Aorta (tissue), 5 donors: ENCODE results near the gene PHRF1. TPM values are rescaled to one million over a fixed set of nuclear protein-coding genes. Genes with fewer than 3 reads are reported as not detected.
A peak's percentile ranks its signal among the peaks of the same experiment; 100 is the strongest.

ENCODE experiments used
- ATAC-seq: fragments of 200-7000 bp; cut with Tn5 transposase; one replicate; pipeline ENCODE4 v1.9.1; 2022; ENCODE audit warnings: moderate library complexity; ENCODE audit not compliant: low FRiP score
- DNase-seq, 2 donors: peaks; one replicate each; pipeline ENCODE4 v3.0.0-alpha.2; 2020
- H3K27ac ChIP-seq, 2 donors: one replicate each; pipeline ENCODE4 v1.5.1; 2013; ENCODE audit warnings: low read length in 2 of 2, mild to moderate bottlenecking in 2 of 2, moderate library complexity in 2 of 2, control low read depth in 1 of 2, inconsistent platforms in 1 of 2, low read depth in 1 of 2
- H3K27me3 ChIP-seq, 2 donors: one replicate each; pipeline ENCODE4 v1.6.1; 2013; ENCODE audit warnings: control low read depth in 1 of 2, low read length in 1 of 2, mild to moderate bottlenecking in 1 of 2, moderate library complexity in 1 of 2; ENCODE audit not compliant: insufficient read depth in 2 of 2, control insufficient read depth in 1 of 2
- H3K36me3 ChIP-seq, 2 donors: one replicate each; pipeline ENCODE4 v1.6.1; 2013; ENCODE audit warnings: control low read depth in 1 of 2, low read length in 1 of 2, mild to moderate bottlenecking in 1 of 2; ENCODE audit not compliant: insufficient read depth in 2 of 2, control insufficient read depth in 1 of 2
- H3K4me1 ChIP-seq, 2 donors: one replicate each; pipeline ENCODE4 v1.6.1; 2013; ENCODE audit warnings: low read length in 2 of 2, control low read depth in 1 of 2, mild to moderate bottlenecking in 1 of 2, moderate library complexity in 1 of 2; ENCODE audit not compliant: insufficient read depth in 2 of 2, control insufficient read depth in 1 of 2
- H3K4me3 ChIP-seq, 2 donors: one replicate each; pipeline ENCODE4 v1.5.1; 2013; ENCODE audit warnings: low read length in 2 of 2, control low read depth in 1 of 2, mild to moderate bottlenecking in 1 of 2
- H3K9me3 ChIP-seq: one replicate; pipeline ENCODE4 v1.6.1; 2013; ENCODE audit warnings: mild to moderate bottlenecking, low read length; ENCODE audit not compliant: control insufficient read depth
- WGBS, 2 donors: extraction: QIAGEN DNeasy Blood & Tissue Kit; methylation state at CpG; one replicate each; pipeline ENCODE4 v1.1.7; 2013; 5-methylcytosine and 5-hydroxymethylcytosine counted together
- intact Hi-C, 2 donors: fragments of 100-400 bp; cut with DNase I; formaldehyde crosslinking; loops; one replicate each; pipeline versions ENCODE4 v1.14.2 to v1.15.0; 2022
- polyA plus RNA-seq, 2 donors: library from polyadenylated mRNA; stranded (reverse); fragments of 200-250 nt; gene quantifications; one replicate each; pipeline ENCODE4 v1.2.3, GENCODE V29; 2013
- total RNA-seq, 2 donors: library from RNA; stranded (reverse); fragmentation: NEBNext Ultra II Directional; extraction: Animal tissue kit (Norgen Biotek cat#: 25700); gene quantifications; one replicate each; pipeline ENCODE4 v1.2.1, GENCODE V29; 2021
- donor health status: healthy with polysubstance abuse.
- donor health status: Bipolar disorder and iron deficiency.
- donor health status: DM: no; HTN: no; CAD: no.
- donor health status: DM: no; HTN: no; CAD: no.
- donor health status: DM: yes; HTN: yes; CAD: no.

The PHRF1 gene
- total and polyA plus RNA-seq, 4 donors: 7.6 to 32.4 (median 22.4) TPM

- intact Hi-C loops: no loop called here
- Histone ChIP-seq H3K36me3 (no peaks in the 10 kb centered on the region), H3K4me1 (no peaks in the 10 kb centered on the region), H3K27ac (no peak overlapping the region), H3K9me3 (no peaks in the 10 kb centered on the region), H3K4me3 (no peak overlapping the region), H3K27me3 (no peaks in the 10 kb centered on the region)
- 55 to 63% methylated on average over 19 of the region's 19 CpGs for WGBS, 2 donors
- no peak for DNase-seq
- ATAC-seq: no peak
Observed at GRCh38 chr11:537622-538430, 38.4 kb upstream of the PHRF1 start.

DNA sequence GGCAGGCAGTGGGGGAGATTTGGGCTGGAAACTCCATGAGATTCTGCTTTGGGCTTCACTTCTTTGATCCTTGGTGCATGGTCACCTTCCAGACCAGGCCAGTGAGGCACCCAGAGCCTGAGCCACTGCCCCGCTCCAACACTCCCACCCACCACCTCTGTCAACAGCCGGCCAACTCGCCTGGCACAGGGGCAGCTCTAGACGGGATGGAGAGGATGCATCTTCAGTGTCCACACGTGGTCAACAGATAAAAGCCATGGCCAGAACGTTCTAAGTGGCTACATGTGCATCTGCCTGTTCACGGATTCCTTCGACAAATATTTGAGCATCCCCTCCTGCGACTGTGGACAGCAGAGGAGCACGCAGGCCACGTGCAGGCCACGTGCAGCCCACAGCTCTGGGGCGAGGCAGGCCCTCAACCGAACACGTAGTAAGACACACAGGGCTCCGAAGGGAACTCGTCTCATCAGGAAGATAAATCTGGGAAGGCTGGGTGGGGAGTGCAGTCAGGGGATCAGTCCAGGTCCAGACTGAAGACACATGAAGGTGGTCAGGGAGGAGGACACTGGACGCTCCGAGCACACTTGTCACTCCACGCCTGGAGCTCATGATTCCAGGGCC lies 37.7 kb upstream of the PHRF1 start:
- H3K27ac ChIP-seq: no peak overlapping the region
- no peaks in the 10 kb centered on the region for H3K9me3 ChIP-seq
- H3K27me3 ChIP-seq: no peaks in the 10 kb centered on the region
- intact Hi-C loops: no loop called here
- H3K4me3 ChIP-seq: no peak overlapping the region
- ATAC-seq (no peak), DNase-seq (peak in 1 of 2 donors; percentile 72)
- 93 to 94% methylated on average over 20 of the region's 20 CpGs for whole genome bisulfite sequencing, 2 donors
- no peaks in the 10 kb centered on the region for H3K36me3 ChIP-seq
- H3K4me1 ChIP-seq: no peaks in the 10 kb centered on the region

DNA sequence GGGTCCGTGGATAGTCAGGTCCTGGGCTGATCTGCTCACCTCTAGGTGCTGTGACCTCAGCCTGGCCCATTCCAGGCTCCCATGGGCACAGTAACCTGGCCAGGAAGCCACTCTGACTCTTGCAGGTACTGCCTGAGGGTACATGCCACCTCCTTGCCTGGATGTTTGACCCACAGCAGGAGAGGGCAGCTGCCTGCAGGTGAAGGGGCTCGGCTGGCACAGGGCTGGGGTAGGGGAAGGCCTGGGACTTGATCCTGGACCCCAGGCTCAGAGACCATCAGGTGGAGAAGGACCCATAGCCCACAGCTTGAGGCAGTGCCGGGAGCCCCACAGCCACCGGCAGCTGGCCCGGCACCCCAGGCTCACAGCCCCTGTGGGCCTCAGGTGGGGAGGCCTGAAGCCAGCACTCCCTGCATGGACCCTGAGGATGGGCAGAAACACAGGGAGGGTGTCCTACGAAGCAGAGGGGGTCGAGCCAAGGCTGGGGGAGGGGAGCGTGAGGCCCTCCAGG lies 36.2 kb upstream of the PHRF1 start:
- WGBS, 2 donors: 90% methylated on average over 8 of the region's 8 CpGs
- DNase-seq (peak in 1 of 2 donors; percentile 61), ATAC-seq (no peak)
- Histone ChIP-seq H3K36me3 (no peaks in the 10 kb centered on the region), H3K27me3 (no peaks in the 10 kb centered on the region), H3K4me1 (no peaks in the 10 kb centered on the region), H3K9me3 (no peaks in the 10 kb centered on the region), H3K4me3 (no peak overlapping the region), H3K27ac (no peak overlapping the region)
- intact Hi-C loops: no loop called here

- WGBS, 2 donors: 88 to 89% methylated on average over 22 to 23 of the region's 23 CpGs
- peak; percentile 40 to 73 for DNase-seq
Observed at GRCh38 chr11:540583-541432, 35.5 kb upstream of the PHRF1 start.

DNA sequence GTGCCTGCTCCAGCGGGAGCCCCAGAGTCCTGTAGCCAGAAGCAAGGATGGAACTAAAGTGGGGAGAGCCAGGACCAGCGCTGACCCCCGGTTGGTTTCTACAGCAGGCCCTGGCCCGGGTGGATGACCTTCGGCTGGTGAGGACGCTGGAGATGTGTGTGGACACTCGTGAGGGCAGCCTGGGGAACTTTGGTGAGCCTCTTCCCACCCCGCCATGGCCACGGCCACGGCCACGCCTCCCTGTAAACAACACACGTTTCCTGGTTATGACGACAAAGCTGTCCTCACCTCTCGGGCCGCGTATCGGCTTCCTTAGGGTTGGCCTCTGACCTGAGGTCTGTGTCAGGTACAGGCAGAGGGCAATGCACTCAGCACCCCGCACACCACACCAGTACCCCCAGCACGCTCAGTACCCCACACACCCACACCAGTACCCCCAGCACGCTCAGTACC lies 34.8 kb upstream of the PHRF1 start:
- no peaks in the 10 kb centered on the region for H3K4me1 ChIP-seq
- H3K9me3 ChIP-seq: no peaks in the 10 kb centered on the region
- no peak for ATAC-seq
- no peak overlapping the region for H3K4me3 ChIP-seq
- H3K27me3 ChIP-seq: no peaks in the 10 kb centered on the region
- 89 to 92% methylated on average over 20 of the region's 20 CpGs for WGBS, 2 donors
- intact Hi-C loops: no loop called here
- no peak overlapping the region for H3K27ac ChIP-seq
- H3K36me3 ChIP-seq: no peaks in the 10 kb centered on the region
- DNase-seq: no peak

More at GRCh38 chr11:540583-541432, 35.5 kb upstream of the PHRF1 start:
- Histone ChIP-seq H3K27me3 (no peaks in the 10 kb centered on the region), H3K4me1 (no peaks in the 10 kb centered on the region), H3K27ac (no peak overlapping the region), H3K36me3 (no peaks in the 10 kb centered on the region), H3K9me3 (no peaks in the 10 kb centered on the region), H3K4me3 (no peak overlapping the region)
- ATAC-seq: no peak
- intact Hi-C loops: no loop called here

GRCh38 chr11:544817-545166 lies 31.5 kb upstream of the PHRF1 start:
- ATAC-seq: no peak
- no peaks in the 10 kb centered on the region for H3K9me3 ChIP-seq

DNA sequence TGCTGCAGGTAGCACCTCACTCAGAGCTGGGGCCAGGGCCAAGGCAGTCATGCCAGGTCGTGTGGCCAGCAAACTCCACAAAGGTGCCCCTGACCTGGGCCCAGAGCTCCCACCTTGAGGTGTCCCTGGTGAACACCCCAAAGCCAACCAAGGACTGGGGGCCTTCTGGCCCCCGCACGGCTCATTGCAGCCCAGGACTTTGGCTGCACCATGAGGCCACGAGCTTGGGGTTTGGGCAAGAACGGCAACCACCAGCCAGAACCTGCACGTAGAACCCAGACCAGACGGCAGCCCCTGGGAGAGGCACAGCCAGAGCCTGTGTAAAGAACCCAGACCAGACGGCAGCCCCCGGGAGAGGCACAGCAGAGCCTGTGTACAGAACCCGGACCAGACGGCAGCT lies 31.1 kb upstream of the PHRF1 start:
- H3K27ac ChIP-seq: no peak overlapping the region
- ATAC-seq: no peak
- intact Hi-C loops: no loop called here

More at GRCh38 chr11:544817-545166, 31.5 kb upstream of the PHRF1 start:
- 77 to 91% methylated on average over 5 of the region's 5 CpGs for WGBS, 2 donors
- no peaks in the 10 kb centered on the region for H3K36me3 ChIP-seq
- H3K4me1 ChIP-seq: no peaks in the 10 kb centered on the region
- no peaks in the 10 kb centered on the region for H3K27me3 ChIP-seq
- H3K4me3 ChIP-seq: no peak overlapping the region
- no peak overlapping the region for H3K27ac ChIP-seq
- no peak for DNase-seq
- intact Hi-C loops: no loop called here

GRCh38 chr11:548700-549603 lies 27.3 kb upstream of the PHRF1 start:
- no peak for ATAC-seq
- 83 to 86% methylated on average over 32 of the region's 32 CpGs for WGBS, 2 donors
- no peaks in the 10 kb centered on the region for H3K4me1 ChIP-seq
- no peak overlapping the region for H3K4me3 ChIP-seq
- DNase-seq: no peak
- H3K36me3 ChIP-seq: no peaks in the 10 kb centered on the region
- no peaks in the 10 kb centered on the region for H3K9me3 ChIP-seq
- intact Hi-C loops: no loop called here
- no peaks in the 10 kb centered on the region for H3K27me3 ChIP-seq
- H3K27ac ChIP-seq: no peak overlapping the region

More for the DNA sequence above, 31.1 kb upstream of the PHRF1 start:
- Histone ChIP-seq H3K27me3 (no peaks in the 10 kb centered on the region), H3K4me1 (no peaks in the 10 kb centered on the region), H3K36me3 (no peaks in the 10 kb centered on the region), H3K4me3 (no peak overlapping the region), H3K9me3 (no peaks in the 10 kb centered on the region)
- 81 to 86% methylated on average over 10 to 11 of the region's 11 CpGs for WGBS, 2 donors
- peak in 1 of 2 donors; percentile 43 for DNase-seq
